NCI-H2081 (cell line): ENCODE results near the gene RELL1.

ENCODE experiments used
- DNase-seq, 2 experiments: peaks; one replicate each; lab custom pipeline; 2025; lab: John Stamatoyannopoulos, UW

The RELL1 gene, protein sequence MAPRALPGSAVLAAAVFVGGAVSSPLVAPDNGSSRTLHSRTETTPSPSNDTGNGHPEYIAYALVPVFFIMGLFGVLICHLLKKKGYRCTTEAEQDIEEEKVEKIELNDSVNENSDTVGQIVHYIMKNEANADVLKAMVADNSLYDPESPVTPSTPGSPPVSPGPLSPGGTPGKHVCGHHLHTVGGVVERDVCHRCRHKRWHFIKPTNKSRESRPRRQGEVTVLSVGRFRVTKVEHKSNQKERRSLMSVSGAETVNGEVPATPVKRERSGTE

GRCh38 chr4:37686373-37687193, at the start of gene RELL1:
TSS of gene RELL1 (minus strand) at chr4:37686376. CDS start at chr4:37686287, 89 bp downstream.
- peak; percentile 99 for DNase-seq

GRCh38 chr4:37735578-37735977, 49.4 kb upstream of the RELL1 start:
- no peak for DNase-seq

DNA sequence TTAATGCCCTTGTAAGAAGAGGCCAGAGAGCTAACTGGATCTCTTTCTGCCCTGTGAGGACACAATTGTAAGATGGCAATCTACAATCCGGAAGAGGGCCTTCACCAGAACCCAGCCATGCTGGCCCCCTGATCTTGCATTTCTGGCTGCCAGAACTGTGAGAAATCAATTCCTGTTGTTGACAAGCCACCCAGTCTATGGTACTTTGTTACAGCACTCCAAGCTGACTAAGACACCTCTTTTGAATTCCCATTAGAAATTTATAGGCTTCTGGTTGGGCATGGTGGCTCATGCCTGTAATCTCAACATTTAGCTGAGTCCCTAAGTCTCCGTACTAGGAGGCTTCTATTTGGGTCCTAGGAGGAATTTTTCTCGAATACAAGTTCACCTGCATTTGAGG, 48.8 kb upstream of the RELL1 start:
- DNase-seq, result no peak

DNA sequence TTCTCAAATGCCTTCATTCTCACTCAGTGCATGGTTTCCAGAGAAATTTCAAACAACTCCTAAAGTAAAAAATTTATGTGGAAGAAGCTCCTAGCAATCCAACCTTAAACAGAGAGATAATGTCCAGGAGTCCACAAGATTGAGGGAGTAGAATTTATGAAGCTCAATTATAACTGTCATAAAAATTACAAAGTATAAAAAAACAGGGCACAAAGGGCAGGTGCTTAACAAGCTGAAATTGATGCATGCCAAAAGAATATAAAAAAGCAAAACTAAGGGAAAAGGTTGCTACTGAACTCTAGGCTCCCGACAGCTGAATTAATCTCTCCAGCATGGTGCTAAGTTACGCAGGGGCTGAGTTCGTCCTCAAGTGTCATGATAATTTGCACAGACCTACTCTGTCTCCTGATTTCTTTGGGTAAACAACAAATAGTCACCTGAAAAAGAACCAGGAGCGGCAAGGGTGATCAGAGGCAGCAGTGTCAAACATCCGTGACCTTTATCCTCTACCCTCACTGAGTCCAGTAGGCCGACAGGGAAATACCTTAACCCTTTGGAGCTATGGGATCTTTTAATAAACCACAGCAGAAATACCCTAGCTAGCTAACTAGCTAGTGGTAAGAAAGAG, 47.2 kb upstream of the RELL1 start:
- no peak for DNase-seq

DNA sequence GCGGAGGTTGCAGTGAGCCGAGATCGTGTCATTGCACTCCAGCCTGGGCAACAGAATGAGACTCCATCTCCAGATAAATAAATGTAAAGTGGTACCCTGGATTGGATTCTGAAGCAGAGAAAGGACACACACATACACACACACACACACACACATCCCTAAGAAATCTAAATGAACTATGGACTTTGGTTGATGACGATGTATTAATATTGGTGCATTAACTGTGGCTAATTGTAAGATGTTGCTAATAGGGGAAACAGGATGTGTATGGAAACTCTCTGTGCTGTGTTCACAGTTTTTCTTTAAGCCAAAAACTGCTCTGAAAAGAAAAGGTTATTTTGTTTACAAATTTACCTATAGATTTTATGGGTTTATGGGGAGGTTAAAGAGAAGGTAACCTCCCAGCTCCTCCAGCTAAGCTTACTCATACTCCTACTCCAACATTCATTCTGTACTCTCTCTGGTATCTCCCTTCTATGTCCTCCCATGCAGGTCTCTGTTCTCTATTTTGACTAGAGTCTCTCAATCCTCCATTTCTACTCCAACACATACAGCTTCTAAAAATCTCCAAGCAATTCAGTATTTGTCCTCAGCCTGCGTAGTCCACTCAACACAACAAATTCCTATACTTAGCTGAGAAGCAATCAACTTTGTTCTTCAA, 46.5 kb upstream of the RELL1 start:
- DNase-seq, result no peak

DNA sequence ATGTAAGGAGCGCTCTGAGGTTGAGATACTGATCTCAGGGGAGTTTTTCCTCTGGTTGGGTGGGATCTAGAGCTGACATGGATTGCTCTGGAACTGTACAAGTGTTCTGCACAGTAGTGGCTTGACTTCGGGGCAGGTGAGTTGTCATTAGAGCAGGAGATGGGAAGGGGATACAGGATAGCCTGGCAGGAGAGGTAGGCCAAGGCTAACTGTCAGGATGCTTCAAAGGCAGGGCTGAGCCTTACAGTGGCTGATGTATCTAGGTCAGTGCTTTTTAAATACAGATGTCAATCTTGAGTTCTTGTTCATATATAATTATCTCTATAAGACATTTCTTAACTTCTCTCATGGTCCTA, 43.5 kb upstream of the RELL1 start:
- no peak for DNase-seq

GRCh38 chr4:37728064-37728463, 41.9 kb upstream of the RELL1 start:
- no peak for DNase-seq

DNA sequence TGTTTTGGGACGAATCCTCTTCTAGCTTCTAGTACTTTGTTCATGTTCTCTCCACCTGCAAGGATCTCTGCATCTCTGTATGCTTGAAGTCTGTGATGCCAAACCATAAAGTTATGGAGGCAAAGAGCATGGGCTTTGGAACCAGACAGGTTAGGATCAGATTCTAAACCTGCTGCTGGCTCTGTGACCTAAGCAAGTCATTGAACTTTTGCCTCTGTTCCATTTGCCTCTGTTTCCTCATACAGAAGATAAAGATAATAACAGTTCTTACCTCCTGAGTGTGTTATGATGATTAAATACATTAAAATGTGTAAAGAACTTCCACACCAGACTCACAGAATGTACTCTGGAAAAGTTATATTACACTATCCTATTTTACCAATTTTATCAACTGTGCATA, 41.5 kb upstream of the RELL1 start:
- no peak for DNase-seq

DNA sequence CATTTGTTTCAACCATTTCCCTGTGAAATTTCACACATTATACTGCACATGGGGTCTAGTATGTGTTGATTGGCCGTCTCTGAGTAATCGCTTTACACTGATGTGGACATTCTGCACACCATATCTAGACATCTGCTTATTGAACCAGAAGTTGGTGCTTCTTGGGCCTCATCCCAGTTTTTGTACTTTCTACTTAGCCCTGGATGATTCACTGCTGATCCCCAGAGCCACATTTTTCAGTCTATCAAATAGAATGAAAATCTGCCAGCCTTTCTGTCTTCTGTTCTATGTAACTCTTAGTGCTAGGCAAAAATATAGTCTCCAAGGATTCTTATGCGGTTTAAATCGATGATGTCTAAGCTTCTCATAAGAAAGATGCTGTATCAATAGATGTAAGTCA, 40.5 kb upstream of the RELL1 start:
- DNase-seq, result no peak

- DNase-seq, result no peak
Measured at GRCh38 chr4:37725718-37726117, 39.5 kb upstream of the RELL1 start.

DNA sequence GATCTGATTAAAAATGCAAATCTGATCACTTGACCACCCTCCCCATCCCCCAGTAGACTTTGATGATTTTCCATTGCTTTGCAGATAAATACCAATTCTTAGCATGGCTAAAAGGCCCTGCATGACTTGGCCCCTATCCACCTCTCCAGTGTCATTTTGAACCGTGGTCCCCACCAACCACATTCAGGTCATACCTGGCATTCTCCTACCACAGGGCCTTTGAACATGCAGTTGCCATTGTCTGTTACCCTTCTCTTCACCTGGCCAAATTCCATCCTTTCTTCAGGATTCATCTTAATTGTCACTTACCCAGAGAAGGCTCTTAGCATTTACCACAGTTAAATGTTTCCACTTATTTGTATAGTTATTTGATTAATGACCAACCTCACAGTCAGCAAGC, 36.9 kb upstream of the RELL1 start:
- no peak for DNase-seq

DNA sequence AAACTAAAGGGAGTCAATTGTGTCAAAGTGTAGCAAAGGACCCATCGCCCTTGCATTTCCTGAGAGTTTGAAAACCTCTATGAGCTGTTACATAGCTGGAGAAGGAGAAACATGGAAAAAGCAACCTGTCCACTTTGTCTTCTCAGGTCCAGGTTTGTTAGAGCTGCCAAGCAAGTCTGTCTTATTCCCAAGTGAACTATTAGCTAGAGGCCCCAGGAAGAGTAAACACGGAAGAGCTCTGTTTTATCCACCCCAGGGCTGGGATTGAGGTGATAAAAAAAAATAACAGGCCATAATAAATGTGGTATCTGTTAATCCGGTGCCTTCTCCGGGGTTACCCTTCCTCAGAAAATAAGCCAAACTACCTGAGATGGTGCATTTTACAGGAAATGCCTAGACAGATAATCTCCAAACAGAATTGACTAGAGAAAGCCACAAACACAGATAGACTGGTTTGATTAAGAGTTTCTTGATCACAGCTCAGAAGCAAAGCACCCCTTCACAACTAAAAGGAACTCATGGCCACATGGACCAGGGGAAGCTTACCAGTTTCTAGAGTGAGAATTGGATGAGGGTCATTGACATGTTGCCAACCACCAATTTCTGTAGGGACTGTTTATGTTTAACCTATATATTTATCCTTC, 35.9 kb upstream of the RELL1 start:
- no peak for DNase-seq

- no peak for DNase-seq
Measured at GRCh38 chr4:37719021-37719420, 32.8 kb upstream of the RELL1 start.

GRCh38 chr4:37717576-37717975, 31.4 kb upstream of the RELL1 start:
- no peak for DNase-seq

DNA sequence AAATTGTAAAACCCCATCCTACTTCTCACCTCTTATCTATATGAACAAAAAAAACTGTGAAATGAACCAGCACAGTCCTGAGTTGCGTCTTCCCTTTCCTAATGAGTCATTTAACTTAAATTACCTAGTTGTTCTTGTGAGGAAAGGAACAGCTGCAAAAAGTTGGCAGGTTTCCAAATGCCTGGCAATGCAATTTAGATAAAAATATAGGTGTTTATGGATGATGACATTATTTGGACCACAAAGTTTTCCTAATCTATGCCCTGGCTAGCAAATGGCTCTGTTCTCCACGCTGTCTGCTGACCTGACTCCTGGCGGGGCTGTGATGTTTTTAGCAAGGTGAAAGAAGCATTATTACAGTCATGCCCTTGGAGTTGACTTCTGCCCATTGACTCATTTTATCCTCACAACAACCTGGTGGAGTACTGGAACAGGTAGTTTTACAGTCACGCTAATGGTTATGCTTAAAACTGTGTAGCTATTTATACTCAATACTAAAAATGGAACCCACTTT, 29.8 kb upstream of the RELL1 start:
- peak in 1 of 2 experiments; percentile 55 for DNase-seq

- DNase-seq, result no peak
Measured at GRCh38 chr4:37710491-37710890, 24.3 kb upstream of the RELL1 start.

DNA sequence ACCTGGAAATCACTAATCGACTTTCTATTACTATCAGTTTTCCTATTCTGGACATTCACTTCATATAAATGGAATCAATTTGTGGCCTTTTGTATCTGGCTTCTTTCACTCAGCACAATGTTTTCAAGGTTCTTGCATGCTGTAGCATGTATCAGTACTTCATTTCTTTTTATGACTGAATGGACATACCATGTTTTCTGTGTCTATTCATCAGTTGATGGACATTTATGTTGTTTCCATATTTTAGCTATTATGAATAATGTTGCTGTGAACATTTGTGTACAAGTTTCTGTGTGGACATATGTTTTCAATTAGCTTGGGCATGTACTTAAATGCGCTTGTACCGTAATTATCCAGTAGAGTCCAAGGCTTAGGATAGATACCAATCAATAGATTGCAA, 19.9 kb upstream of the RELL1 start:
- DNase-seq, result no peak

DNA sequence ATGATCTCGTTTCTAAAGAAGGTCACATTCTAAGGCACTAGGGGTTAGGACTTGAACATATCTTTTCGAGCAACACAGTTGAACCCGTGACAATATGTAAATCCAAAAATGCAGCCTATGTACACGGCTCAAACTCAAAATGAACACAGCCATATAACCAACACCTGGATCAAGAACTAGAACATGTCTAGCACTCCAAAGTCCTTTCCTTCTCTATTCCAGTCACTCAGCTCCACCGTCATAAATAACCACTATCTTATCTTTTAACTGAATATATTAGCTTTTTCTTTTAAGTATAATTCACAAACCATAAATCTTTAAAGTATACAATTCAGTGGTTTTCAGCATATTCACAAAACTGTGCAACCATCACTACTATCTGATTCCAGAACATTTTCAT, 19.4 kb upstream of the RELL1 start:
- no peak for DNase-seq

DNA sequence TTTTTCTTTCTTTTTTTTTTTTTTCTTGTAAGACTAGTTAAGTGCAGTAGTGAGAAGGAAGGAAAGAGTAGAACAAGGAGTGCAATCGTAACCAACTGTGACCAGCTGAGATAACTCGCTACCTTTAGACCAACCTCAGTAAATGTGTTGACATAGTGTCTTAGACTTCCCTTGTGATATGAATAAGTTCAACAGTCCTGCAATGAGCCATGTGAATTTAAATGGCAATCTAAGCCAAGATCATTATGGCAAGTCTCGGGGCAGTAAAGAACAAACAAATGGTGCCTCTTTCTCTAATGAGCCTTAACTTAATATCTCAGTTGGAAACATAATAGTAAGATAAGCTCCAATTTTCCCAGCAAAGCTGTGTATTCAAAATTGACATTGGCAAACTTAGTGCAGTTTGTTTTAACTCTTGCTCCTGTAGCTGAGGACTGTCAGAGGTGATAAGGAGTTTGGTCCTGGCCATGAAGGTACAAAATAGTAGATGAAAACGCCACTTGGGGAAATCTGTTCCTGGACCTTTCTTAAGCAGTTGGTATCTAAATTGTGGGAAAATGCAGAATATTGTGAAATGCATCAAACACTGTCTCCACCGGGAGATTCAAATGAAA, 13.8 kb upstream of the RELL1 start:
- DNase-seq, result no peak

GRCh38 chr4:37697566-37697965, 11.4 kb upstream of the RELL1 start:
- no peak for DNase-seq

- DNase-seq, result no peak
Measured at GRCh38 chr4:37693450-37694190, 7.4 kb upstream of the RELL1 start.
